Ishikawa (cell line): Measurements from ENCODE around the gene YY1.

Experiments used
- CEBPB ChIP-seq: IDR thresholded peaks from 2 replicates; pipeline ENCODE4 v1.6.1; 2012
- CREB1 ChIP-seq: IDR thresholded peaks from 2 replicates; pipeline ENCODE4 v1.6.1; 2012; ENCODE audit warnings: low read depth
- EGR1 ChIP-seq: IDR thresholded peaks from 2 replicates; pipeline ENCODE4 v1.6.1; 2012
- EP300 ChIP-seq: IDR thresholded peaks from 2 replicates; pipeline ENCODE4 v1.6.1; 2012; ENCODE audit warnings: borderline replicate concordance
- FOXM1 ChIP-seq: IDR thresholded peaks from 2 replicates; pipeline ENCODE4 v1.6.1; 2012; ENCODE audit warnings: low read depth, borderline replicate concordance
- MAX ChIP-seq: IDR thresholded peaks from 2 replicates; pipeline ENCODE4 v1.6.1; 2012
- NFIC ChIP-seq: IDR thresholded peaks from 2 replicates; pipeline ENCODE4 v1.6.1; 2012
- RAD21 ChIP-seq: IDR thresholded peaks from 2 replicates; pipeline ENCODE4 v1.6.1; 2012; ENCODE audit warnings: low read depth
- TAF1 ChIP-seq: IDR thresholded peaks from 2 replicates; pipeline ENCODE4 v1.6.1; 2012; ENCODE audit warnings: low read depth, mild to moderate bottlenecking
- TCF12 ChIP-seq: IDR thresholded peaks from 2 replicates; pipeline ENCODE4 v1.6.1; 2012; ENCODE audit warnings: low read depth
- TEAD4 ChIP-seq: IDR thresholded peaks from 2 replicates; pipeline ENCODE4 v1.6.1; 2012
- YY1 ChIP-seq: IDR thresholded peaks from 2 replicates; pipeline ENCODE4 v1.6.1; 2012; ENCODE audit warnings: low read depth
- ZBTB7A ChIP-seq: IDR thresholded peaks from 2 replicates; pipeline ENCODE4 v1.6.1; 2012; ENCODE audit warnings: low read depth
- TF ChIP-seq, protein P1 (sequence below): IDR thresholded peaks from 2 replicates; pipeline ENCODE4 v1.6.1; 2012
- TF ChIP-seq, protein P2 (sequence below): IDR thresholded peaks from 2 replicates; pipeline ENCODE4 v1.6.1; 2012; ENCODE audit warnings: low read depth, mild to moderate bottlenecking

The YY1 gene

GRCh38 chr14:100296106-100296651, 57.2 kb downstream of the YY1 start:
- TF ChIP-seq, protein P1, sequence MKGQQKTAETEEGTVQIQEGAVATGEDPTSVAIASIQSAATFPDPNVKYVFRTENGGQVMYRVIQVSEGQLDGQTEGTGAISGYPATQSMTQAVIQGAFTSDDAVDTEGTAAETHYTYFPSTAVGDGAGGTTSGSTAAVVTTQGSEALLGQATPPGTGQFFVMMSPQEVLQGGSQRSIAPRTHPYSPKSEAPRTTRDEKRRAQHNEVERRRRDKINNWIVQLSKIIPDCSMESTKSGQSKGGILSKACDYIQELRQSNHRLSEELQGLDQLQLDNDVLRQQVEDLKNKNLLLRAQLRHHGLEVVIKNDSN: no peak
- TF ChIP-seq FOXM1 (no peak), CEBPB (no peak), TCF12 (no peak), EP300 (no peak), CREB1 (no peak), NFIC (no peak), EGR1 (no peak), RAD21 (no peak), TEAD4 (no peak), ZBTB7A (no peak), YY1 (no peak), MAX (no peak)
- TF ChIP-seq, protein P2, sequence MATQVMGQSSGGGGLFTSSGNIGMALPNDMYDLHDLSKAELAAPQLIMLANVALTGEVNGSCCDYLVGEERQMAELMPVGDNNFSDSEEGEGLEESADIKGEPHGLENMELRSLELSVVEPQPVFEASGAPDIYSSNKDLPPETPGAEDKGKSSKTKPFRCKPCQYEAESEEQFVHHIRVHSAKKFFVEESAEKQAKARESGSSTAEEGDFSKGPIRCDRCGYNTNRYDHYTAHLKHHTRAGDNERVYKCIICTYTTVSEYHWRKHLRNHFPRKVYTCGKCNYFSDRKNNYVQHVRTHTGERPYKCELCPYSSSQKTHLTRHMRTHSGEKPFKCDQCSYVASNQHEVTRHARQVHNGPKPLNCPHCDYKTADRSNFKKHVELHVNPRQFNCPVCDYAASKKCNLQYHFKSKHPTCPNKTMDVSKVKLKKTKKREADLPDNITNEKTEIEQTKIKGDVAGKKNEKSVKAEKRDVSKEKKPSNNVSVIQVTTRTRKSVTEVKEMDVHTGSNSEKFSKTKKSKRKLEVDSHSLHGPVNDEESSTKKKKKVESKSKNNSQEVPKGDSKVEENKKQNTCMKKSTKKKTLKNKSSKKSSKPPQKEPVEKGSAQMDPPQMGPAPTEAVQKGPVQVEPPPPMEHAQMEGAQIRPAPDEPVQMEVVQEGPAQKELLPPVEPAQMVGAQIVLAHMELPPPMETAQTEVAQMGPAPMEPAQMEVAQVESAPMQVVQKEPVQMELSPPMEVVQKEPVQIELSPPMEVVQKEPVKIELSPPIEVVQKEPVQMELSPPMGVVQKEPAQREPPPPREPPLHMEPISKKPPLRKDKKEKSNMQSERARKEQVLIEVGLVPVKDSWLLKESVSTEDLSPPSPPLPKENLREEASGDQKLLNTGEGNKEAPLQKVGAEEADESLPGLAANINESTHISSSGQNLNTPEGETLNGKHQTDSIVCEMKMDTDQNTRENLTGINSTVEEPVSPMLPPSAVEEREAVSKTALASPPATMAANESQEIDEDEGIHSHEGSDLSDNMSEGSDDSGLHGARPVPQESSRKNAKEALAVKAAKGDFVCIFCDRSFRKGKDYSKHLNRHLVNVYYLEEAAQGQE: no peak

- TF ChIP-seq TAF1: no peak
- no peak for TF ChIP-seq RAD21
- TF ChIP-seq FOXM1: no peak
Measured at GRCh38 chr14:100297320-100298300, 58.7 kb downstream of the YY1 start.

- no peak for TF ChIP-seq CREB1
- TF ChIP-seq, protein P1: no peak
- no peak for TF ChIP-seq TCF12
- no peak for TF ChIP-seq RAD21
- no peak for TF ChIP-seq TAF1
- TF ChIP-seq EP300: no peak
- no peak for TF ChIP-seq ZBTB7A
- no peak for TF ChIP-seq TEAD4
- no peak for TF ChIP-seq CEBPB
- no peak for TF ChIP-seq MAX
- TF ChIP-seq NFIC: no peak
- TF ChIP-seq EGR1: no peak
- no peak for TF ChIP-seq FOXM1
- TF ChIP-seq, protein P2: no peak
- TF ChIP-seq YY1: no peak
Measured at GRCh38 chr14:100298551-100299237, 59.8 kb downstream of the YY1 start.

DNA sequence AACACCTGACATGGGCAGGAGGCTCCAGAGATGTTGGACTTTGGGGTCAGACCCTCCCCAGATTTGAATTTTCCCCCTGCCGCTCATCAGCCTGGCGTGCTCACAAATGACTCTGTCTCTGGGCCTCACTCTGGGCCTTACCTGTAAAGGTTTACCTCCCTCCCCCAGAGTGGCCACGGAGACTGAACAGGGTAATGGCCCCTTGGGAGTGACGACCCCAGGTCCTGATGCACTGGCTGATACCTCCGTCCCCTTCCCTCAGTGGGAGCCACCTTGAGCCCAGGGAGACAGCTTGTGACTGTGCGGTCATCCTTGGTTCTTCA, 60.3 kb downstream of the YY1 start:
- TF ChIP-seq EP300 (no peak), MAX (no peak)

DNA sequence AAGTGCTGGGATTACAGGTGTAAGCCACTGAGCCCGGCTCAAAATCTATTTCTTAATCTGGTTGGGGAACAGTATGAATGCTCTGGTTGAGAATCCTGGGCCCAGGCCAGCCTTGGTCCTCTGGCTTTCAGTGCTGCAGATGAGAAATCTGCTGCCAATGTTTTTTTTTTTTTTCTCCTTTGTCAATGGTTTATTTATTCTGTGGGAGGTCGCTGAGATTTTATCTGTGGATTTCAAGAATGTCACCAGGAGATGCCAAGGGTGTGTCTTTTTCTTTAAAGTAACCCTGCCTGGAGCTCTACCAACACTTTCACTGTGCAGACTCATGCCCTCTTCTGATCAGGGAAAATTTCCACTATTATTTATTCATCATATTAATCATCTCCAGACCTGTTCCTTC, 63.7 kb downstream of the YY1 start:
- no peak for TF ChIP-seq CEBPB
- TF ChIP-seq EGR1: no peak
- no peak for TF ChIP-seq YY1
- no peak for TF ChIP-seq MAX
- TF ChIP-seq NFIC: no peak
- no peak for TF ChIP-seq FOXM1
- no peak for TF ChIP-seq TEAD4
- TF ChIP-seq, protein P2: no peak
- TF ChIP-seq CREB1: no peak
- TF ChIP-seq RAD21: no peak
- TF ChIP-seq, protein P1: no peak
- TF ChIP-seq EP300: no peak
- TF ChIP-seq ZBTB7A: no peak
- no peak for TF ChIP-seq TCF12
